PFSK-1 (cell line): ENCODE measurements around the gene YWHAH.

Source experiments
- POLR2AphosphoS5 ChIP-seq: IDR thresholded peaks from 2 replicates; pipeline ENCODE4 v1.6.1; 2012; ENCODE audit warnings: low read depth, mild to moderate bottlenecking, control low read depth, low read length, moderate library complexity
- TAF1 ChIP-seq: IDR thresholded peaks from 2 replicates; pipeline ENCODE4 v1.6.1; 2012; ENCODE audit warnings: low read length, control low read depth, borderline replicate concordance; ENCODE audit not compliant: insufficient read depth

- no peak for TF ChIP-seq POLR2AphosphoS5
- TF ChIP-seq TAF1, result no peak
These were observed 18.2 kb downstream of the YWHAH start for GRCh38 chr22:31962387-31963125.
